Neuron (in vitro differentiated cells): Measurements from ENCODE around the gene FRMD4A.
"Not testable (repeated sequence)": the region's sequence is repeated elsewhere in the genome, so short reads cannot be mapped to it uniquely, and the experiment has no call there.

Experiments
- H2AFZ ChIP-seq: one replicate; pipeline ENCODE4 v1.6.1; 2013; ENCODE audit warnings: low read depth, mild to moderate bottlenecking, inconsistent platforms, low read length, moderate library complexity
- H3K27me3 ChIP-seq: one replicate; pipeline ENCODE4 v1.6.1; 2013; ENCODE audit warnings: low read length; ENCODE audit not compliant: insufficient read depth
- H3K36me3 ChIP-seq: one replicate; pipeline ENCODE4 v1.6.1; 2013; ENCODE audit warnings: low read length; ENCODE audit not compliant: insufficient read depth
- H3K4me1 ChIP-seq: one replicate; pipeline ENCODE4 v1.6.1; 2013; ENCODE audit warnings: low read length; ENCODE audit not compliant: insufficient read depth
- H3K4me3 ChIP-seq: 2 replicates; pipeline ENCODE4 v1.5.1; 2013; ENCODE audit warnings: mild to moderate bottlenecking, low read length, moderate library complexity
- H3K9me3 ChIP-seq: one replicate; pipeline ENCODE4 v1.6.1; 2013; ENCODE audit warnings: low read length

The FRMD4A gene

DNA sequence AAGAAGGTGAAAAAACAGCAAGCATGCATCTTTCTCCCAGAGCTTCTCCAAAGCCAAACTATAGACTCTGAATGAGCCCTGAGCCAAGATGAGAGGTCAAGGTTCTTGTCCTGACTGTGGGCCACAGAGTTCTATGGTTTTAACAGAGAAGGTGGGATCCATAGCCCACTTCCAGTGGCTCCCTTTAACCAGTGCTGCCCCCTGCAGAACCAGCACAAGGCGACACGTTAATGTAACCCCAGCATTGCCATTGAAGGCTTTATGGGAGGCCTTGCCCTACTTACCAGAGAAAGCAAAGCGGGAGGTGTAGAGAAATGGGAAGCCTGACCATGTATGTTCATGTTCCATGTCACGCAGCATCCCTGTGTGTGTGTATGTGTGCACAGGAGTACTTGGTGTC, 500.3 kb downstream of the FRMD4A start:
- H3K9me3 ChIP-seq, result no peaks in the 10 kb centered on the region
- H3K36me3 ChIP-seq, result peaks cover 13% of the 10 kb centered on the region
- H3K27me3 ChIP-seq, result no peaks in the 10 kb centered on the region
- no peak overlapping the region for H2AFZ ChIP-seq
- H3K4me1 ChIP-seq, result peaks cover 69% of the 10 kb centered on the region
- no peak overlapping the region for H3K4me3 ChIP-seq

DNA sequence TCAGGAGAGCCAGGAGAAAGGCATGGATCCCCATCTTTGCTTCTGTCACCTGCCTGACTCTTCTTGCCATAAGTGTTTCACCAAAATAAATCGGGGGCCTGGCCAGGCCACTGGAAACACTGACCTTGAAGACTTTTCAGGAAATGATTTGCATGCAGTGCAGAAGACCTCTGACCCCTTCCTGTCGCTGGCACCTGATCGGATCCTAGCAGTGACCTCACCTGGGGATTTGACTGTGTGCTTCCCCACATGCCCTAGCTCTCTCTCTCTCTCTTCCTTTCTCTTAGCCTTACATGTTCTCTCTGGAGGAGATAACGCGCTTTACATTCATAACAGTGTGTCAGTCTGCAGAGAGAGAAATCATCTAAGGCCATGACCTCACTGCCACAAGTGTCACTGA, 500.9 kb downstream of the FRMD4A start:
- Histone ChIP-seq H3K4me1 (peaks cover 64% of the 10 kb centered on the region), H2AFZ (no peak overlapping the region), H3K4me3 (no peak overlapping the region), H3K9me3 (no peaks in the 10 kb centered on the region), H3K36me3 (peaks cover 13% of the 10 kb centered on the region), H3K27me3 (no peaks in the 10 kb centered on the region)

DNA sequence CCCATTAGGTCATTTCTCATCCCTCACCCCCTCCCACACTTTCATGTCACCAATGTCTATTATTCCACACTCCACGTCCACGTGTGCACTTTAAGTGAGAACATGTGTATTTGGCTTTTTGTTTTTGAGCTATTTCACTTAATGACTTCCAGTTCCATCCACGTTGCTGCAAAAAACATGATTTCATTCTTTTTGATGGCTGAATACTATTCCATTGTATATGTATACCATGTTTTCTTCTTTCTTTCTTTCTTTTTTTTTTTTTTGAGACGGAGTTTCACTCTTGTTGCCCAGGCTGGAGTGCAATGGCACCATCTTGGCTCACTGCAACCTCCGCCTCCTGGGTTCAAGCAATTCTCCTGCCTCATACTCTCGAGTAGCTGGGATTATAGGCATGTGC, 502.4 kb downstream of the FRMD4A start:
- H3K9me3 ChIP-seq, H3K27me3 ChIP-seq, H3K4me3 ChIP-seq, H2AFZ ChIP-seq: not testable (repeated sequence)
- Histone ChIP-seq H3K36me3 (peaks cover 13% of the 10 kb centered on the region), H3K4me1 (peaks cover 59% of the 10 kb centered on the region)

DNA sequence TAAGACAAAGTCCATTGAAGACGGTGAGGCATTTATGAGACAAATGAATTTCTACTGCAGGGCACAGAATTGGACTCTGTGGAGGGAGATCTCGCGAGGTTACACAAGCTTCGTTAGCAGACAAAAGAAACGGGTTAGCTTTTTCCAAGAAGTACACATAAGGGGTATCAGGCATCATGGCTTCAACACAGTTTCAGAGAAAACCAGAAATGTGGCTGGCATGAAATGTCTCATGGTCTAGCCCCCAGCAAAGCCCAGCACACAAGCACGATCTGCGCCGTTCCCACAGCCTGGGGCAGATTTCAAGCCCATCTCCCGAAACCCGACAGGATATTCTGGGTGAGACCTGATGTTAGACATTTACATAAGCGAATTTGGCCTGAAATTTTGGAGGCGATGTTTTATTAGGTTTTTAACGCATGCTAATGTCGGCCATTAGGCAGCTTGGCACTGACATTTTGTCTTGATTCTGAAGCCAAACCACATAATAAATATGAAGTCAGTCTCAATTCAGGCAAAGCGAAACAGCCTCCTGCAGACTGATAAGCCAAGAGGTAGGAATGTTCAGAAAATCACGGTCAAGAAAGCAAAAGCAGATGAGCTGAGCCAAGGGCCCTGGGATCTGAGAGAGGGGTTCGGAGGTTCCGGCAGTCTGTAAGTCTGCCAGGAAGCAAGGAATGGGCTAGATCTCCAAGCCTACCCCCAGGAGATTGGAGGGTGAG, 503.5 kb downstream of the FRMD4A start:
- peaks cover 60% of the 10 kb centered on the region for H3K4me1 ChIP-seq
- H3K27me3 ChIP-seq, result no peaks in the 10 kb centered on the region
- H2AFZ ChIP-seq, result no peak overlapping the region
- H3K9me3 ChIP-seq, result no peaks in the 10 kb centered on the region
- H3K36me3 ChIP-seq, result peaks cover 13% of the 10 kb centered on the region
- H3K4me3 ChIP-seq, result no peak overlapping the region

DNA sequence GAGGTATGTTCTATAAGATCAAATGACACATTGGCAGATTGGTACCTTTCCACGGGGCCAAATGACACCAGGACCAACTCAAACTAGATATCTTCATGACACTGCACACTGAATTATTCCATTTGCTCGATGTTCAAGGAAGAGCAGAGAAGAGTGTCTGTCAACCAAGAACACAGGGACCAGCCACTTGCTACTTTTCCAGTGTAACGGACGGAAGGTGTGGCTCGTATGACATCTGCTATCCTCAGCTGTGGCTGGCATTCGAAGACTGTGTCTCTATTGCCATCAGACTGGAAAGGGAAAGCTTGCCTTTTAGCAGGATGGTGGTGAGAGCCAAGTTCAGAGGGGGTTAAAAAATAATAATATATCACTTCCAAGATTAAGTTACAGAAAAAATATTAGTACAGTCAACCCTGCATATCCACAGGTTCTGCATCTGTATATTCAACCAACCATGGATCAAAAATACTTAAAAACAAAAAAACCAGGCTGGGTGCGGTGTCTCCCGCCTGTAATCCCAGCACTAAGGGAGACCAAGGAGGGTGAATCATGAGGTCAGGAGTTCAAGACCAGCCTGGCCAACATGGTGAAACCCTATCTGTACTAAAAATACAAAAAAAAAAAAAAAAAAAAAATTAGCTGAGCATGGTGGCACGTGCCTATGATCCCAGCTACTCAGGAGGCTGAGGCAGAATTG, 506.9 kb downstream of the FRMD4A start:
- Histone ChIP-seq H3K9me3 (no peaks in the 10 kb centered on the region), H3K36me3 (peaks cover 3% of the 10 kb centered on the region), H2AFZ (no peak overlapping the region), H3K27me3 (no peaks in the 10 kb centered on the region), H3K4me1 (peaks cover 50% of the 10 kb centered on the region), H3K4me3 (no peak overlapping the region)

DNA sequence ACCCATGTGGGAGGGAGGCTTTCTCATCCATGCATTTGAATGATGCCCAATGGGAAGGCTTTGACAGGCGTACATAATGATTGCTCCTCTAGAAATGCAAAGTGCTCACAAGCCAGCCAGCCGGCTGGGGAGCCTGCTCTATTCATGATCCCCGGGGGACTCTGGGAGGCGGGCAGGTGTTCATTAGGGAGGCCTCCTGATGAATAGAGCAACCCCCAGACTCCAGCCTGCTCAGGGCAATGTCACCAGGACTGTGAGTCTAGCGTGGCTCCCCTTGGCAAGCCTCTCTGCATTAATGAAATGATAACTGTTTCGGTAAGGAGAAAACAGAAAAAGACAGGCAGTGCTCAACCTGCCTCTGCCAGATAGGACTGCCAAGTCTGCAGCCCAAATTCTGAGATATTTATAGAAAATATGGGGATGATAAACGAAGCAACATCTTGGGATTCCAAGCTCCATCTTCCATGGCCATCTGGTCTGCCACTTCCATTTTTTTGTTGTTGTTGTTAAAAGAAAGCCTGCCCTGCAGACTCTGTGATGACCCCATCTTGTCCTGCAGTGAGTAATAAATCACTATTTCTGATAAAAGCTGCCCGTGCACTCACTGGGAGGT, 507.5 kb downstream of the FRMD4A start:
- Histone ChIP-seq H2AFZ (no peak overlapping the region), H3K27me3 (no peaks in the 10 kb centered on the region)

DNA sequence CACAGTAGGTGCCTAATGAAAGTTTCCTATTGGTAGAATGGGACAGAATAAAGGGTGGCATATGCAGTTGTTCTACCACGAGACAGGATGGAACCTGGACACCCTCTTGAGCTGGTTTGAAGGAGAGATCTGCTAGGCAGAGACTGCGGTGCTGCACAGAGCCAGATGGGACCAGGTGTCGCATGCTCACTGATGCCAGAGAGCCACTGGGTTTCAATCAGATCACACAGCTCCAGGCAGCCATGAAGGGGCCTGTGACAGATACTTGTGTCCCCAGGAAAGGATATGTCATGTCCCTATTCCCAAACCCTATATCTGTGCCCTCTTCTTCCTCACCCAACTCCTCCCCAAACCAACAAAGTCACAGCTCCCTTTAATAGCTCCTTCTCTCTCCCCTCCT, 508.2 kb downstream of the FRMD4A start:
- Histone ChIP-seq H3K4me1 (peaks cover 49% of the 10 kb centered on the region), H3K9me3 (no peaks in the 10 kb centered on the region), H3K27me3 (no peaks in the 10 kb centered on the region), H3K4me3 (no peak overlapping the region), H3K36me3 (peaks cover 3% of the 10 kb centered on the region), H2AFZ (no peak overlapping the region)

More for the DNA sequence above, 507.5 kb downstream of the FRMD4A start:
- Histone ChIP-seq H3K4me1 (peaks cover 50% of the 10 kb centered on the region), H3K4me3 (no peak overlapping the region), H3K36me3 (peaks cover 3% of the 10 kb centered on the region), H3K9me3 (no peaks in the 10 kb centered on the region)

DNA sequence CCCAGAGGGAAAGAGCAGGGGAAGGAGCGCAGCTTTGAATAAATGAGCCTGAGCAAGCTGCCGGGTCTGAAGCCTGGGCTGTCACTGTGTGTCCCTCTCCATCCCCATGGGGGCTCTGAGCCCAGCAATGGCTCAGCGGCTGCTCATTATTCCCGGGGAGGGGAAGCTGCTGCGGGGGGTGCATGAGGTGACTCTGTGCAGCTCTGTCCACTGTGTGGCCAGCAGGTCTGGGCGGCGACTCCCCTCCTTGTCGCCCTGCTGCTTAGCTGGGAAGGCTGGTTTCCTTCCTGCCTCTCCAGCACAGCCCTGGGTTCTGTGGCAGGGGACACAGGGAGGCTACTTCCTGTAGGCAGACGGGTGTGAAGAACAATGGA, 509.8 kb downstream of the FRMD4A start:
- H3K9me3 ChIP-seq, result peaks cover 11% of the 10 kb centered on the region
- H3K4me3 ChIP-seq, result no peak overlapping the region
- H3K4me1 ChIP-seq, result peaks cover 38% of the 10 kb centered on the region
- no peaks in the 10 kb centered on the region for H3K27me3 ChIP-seq
- H2AFZ ChIP-seq, result no peak overlapping the region
- peaks cover 5% of the 10 kb centered on the region for H3K36me3 ChIP-seq

DNA sequence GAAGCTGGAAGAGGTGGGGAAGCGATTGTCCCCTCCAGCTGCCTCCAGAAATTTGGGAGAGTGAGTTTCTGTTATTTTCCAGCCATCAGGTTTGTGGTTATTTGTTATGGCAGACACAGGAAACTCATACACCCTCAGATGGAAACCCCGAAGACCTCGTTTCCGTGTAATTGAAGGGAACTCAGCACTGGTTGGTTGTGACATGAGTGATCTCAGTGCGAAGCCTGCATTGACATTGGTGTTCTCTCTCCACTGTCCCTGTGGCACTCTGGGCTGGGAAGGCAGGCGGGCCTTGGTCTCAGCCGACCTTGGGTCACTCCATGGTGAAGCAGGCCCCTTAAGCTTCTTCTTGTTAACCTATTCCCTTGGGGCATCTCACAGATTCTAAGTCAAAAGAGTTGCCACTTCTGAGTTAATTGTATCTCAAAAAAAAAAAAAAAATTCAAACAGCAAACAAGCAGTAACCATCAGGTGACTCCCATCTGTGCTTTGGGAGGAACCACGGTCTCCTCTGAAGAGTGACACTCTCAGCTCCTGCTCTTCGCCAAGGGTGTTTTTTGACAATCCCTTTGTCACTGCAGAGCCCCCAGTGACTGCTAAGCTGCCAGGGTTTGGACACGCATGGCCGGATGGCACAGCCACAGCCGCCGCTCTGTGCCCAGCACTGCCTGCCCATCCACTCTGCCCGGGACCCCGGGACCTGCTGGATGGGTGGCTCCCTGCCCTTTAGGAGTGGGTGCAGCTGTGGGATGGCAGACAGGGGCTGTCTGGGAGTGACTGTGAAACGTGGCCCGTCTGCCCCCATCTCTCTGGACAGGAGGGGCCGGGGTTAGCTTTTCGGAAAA, 510.4 kb downstream of the FRMD4A start:
- no peak overlapping the region for H3K4me3 ChIP-seq

DNA sequence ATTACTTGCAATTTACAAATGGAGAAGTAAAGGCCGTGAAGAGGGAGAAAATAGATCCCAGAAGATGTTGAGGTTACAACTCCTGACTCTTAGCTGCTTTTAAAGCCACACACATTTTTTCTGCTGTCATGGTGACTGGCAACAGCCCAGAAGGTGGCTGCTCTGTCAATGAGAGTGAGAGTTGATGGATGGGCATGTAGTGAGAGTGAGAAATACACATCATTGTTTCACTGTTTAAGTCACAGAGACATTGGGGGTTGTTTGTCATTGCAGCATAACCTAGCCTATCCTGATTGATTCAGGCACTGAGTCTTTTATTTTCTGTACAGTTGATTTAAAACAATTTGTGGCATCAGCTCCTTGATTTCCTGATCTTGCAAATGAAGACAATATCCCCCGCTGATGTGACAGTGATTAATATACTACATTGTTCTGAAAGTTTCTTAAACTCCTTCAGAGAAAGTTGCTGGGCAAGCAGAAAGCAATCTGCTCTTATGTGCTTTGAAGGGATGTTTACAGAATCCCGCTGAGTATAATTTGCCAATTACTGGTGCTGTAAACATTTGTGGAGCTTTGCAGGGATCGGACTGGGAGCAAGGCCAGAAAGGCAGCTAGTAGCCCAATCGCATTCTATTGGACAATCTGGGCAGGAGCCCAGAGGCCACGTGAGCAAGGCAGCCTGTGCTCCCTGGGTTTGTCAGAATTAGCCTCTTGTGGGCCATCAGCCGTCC, 514.4 kb downstream of the FRMD4A start:
- Histone ChIP-seq H3K9me3 (peaks cover 12% of the 10 kb centered on the region), H2AFZ (no peak overlapping the region), H3K4me3 (no peak overlapping the region), H3K4me1 (peaks cover 22% of the 10 kb centered on the region), H3K36me3 (peaks cover 14% of the 10 kb centered on the region), H3K27me3 (no peaks in the 10 kb centered on the region)

More for the DNA sequence above, 510.4 kb downstream of the FRMD4A start:
- Histone ChIP-seq H2AFZ (no peak overlapping the region), H3K36me3 (peaks cover 5% of the 10 kb centered on the region), H3K9me3 (peaks cover 12% of the 10 kb centered on the region), H3K4me1 (peaks cover 43% of the 10 kb centered on the region), H3K27me3 (no peaks in the 10 kb centered on the region)

DNA sequence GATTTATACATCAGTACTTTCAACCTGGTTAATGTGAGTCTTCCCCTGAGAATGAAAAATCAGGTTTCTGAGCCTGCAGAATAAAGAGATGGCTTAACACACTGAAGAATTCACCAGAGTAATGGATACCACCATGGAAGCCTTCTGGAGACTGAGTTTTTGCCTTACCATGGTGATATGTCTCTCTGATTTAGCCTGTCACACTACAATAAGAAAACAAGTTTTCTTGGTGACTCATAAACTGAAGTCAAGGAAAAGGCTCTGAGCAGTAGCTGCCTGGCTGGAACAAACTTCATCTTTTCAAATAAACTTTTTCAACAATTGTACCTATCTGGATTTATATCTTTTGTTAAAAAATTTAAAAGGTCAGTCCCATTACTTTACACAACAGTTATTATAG, 515.0 kb downstream of the FRMD4A start:
- Histone ChIP-seq H3K27me3 (no peaks in the 10 kb centered on the region), H3K4me3 (no peak overlapping the region), H3K36me3 (peaks cover 16% of the 10 kb centered on the region), H2AFZ (no peak overlapping the region), H3K9me3 (peaks cover 12% of the 10 kb centered on the region), H3K4me1 (peaks cover 16% of the 10 kb centered on the region)

DNA sequence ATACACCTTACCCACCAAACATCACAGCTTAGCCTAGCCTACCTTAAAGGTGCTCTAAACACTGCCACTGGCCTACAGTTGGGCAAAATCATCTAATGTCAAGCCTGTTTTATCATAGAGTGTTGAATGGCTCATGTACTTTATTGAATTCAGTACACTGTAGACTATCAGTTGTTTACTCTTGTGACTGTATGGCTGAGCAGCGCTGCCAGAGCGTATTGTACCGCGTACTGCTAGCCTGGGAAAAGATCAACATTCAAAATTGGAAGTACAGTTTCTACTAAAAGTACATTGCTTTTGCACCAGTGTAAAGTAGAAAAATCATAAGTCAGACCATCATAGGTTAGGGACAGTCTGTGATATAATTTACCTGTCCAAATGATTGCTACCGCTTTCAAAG, 517.2 kb downstream of the FRMD4A start:
- Histone ChIP-seq H3K36me3 (peaks cover 35% of the 10 kb centered on the region), H2AFZ (no peak overlapping the region), H3K4me1 (peaks cover 15% of the 10 kb centered on the region), H3K27me3 (no peaks in the 10 kb centered on the region), H3K9me3 (peaks cover 12% of the 10 kb centered on the region), H3K4me3 (no peak overlapping the region)
